Osteocyte (in vitro differentiated cells): ENCODE results near the gene GREM1. TPM values are rescaled to one million over a fixed set of nuclear protein-coding genes. Genes with fewer than 3 reads are reported as not detected.

ENCODE experiments used
- DNase-seq: peaks from one replicate; pipeline ENCODE4 v3.0.0; 2021; ENCODE audit warnings: mixed read lengths; ENCODE audit not compliant: unreplicated experiment; ENCODE audit errors: extremely low spot score
- H3K27ac Mint-ChIP-seq: one replicate; pipeline ENCODE4 v1.8.0; 2021; ENCODE audit warnings: mild to moderate bottlenecking, mixed read lengths; ENCODE audit not compliant: unreplicated experiment
- H3K27me3 Mint-ChIP-seq: one replicate; pipeline ENCODE4 v1.8.0; 2021; ENCODE audit warnings: mixed read lengths; ENCODE audit not compliant: unreplicated experiment
- H3K36me3 Mint-ChIP-seq: one replicate; pipeline ENCODE4 v1.8.0; 2021; ENCODE audit warnings: mixed read lengths; ENCODE audit not compliant: unreplicated experiment
- H3K4me1 Mint-ChIP-seq: one replicate; pipeline ENCODE4 v1.8.0; 2021; ENCODE audit warnings: mixed read lengths; ENCODE audit not compliant: unreplicated experiment
- H3K4me3 Mint-ChIP-seq: one replicate; pipeline ENCODE4 v1.8.0; 2021; ENCODE audit warnings: mild to moderate bottlenecking, moderate library complexity, mixed read lengths; ENCODE audit not compliant: unreplicated experiment
- H3K9me3 Mint-ChIP-seq: one replicate; pipeline ENCODE4 v1.8.0; 2021; ENCODE audit warnings: mixed read lengths; ENCODE audit not compliant: unreplicated experiment
- CTCF ChIP-seq: fragments of 200-600 bp; sonication (generic); IDR thresholded peaks from 2 replicates; pipeline ENCODE4 v1.5.0; 2021; ENCODE audit warnings: antibody characterized with exemption, mild to moderate bottlenecking, moderate library complexity
- total RNA-seq: library from RNA; stranded (reverse); gene quantifications from 2 replicates; pipeline ENCODE4 v1.2.1, GENCODE V29; 2021

GREM1 gene
- total RNA-seq, 1 donor from 2014 or later: 252 TPM

DNA sequence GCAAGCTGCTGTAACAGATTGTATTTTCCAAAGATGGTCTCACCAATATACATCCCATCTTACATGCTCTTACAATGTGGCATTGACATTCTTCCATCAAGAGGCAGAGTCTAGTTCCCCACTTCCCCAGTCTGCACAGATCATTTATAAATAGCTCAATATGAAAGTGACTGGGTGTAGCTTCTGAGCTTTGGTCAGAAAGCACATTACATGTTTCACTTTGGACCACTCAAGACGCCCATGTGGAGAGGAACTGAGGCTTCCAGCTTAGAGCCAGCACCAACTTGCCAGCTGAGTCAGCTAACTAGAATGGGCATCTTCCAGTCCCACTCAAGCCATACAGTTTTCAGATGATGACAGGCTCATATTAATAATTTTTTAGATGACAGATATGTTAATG is 45.5 kb downstream of the GREM1 start:
- Mint-ChIP-seq H3K27me3 (no peaks in the 10 kb centered on the region), H3K4me1 (peaks cover 4% of the 10 kb centered on the region), H3K9me3 (no peaks in the 10 kb centered on the region), H3K36me3 (peaks cover 4% of the 10 kb centered on the region), H3K27ac (no peak overlapping the region), H3K4me3 (no peak overlapping the region)
- no peak for DNase-seq
- TF ChIP-seq CTCF: no peak

DNA sequence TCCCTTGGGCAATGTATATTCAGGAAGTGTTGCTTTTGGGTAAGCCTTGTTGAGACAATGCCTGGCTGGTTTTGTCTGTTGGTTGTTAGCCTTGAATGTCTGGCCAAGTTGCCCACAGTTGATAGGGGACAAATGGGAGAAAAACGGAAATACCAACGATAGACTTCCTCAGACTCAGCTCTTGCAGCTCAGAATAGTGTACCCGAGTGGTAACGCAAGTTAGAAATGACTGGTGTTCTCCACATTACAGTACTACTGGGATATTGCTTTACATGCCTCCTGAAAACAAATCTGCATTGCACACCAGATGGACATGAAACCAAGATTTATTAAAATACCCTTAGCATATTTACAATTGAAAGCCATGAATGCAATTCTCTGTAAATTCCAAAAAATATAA is 47.4 kb downstream of the GREM1 start:
- H3K27ac Mint-ChIP-seq: no peak overlapping the region
- peaks cover 4% of the 10 kb centered on the region for H3K36me3 Mint-ChIP-seq
- no peaks in the 10 kb centered on the region for H3K27me3 Mint-ChIP-seq
- no peak for TF ChIP-seq CTCF
- no peak for DNase-seq
- no peaks in the 10 kb centered on the region for H3K9me3 Mint-ChIP-seq
- H3K4me3 Mint-ChIP-seq: no peak overlapping the region
- H3K4me1 Mint-ChIP-seq: peaks cover 4% of the 10 kb centered on the region

DNA sequence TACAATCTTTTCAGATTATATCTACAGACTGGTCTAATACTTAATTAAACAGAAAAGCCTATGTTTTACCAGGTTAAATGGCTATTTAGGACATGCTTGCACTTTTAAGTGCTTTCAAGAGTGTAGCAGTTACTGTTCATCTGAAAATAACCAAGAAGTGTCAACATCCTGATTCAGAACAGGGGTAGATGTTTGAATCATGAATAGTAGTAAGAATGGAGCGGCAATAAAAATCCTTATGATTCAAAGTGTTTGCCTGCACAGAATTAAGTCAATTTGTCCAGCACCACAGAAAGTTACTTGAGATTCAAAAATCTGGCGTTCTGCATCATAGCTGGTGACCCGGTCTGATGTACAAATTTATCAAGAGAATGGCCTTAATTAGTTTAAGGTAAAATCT is 48.3 kb downstream of the GREM1 start:
- peaks cover 8% of the 10 kb centered on the region for H3K4me1 Mint-ChIP-seq
- TF ChIP-seq CTCF: no peak
- DNase-seq: no peak
- H3K27ac Mint-ChIP-seq: no peak overlapping the region
- H3K27me3 Mint-ChIP-seq: no peaks in the 10 kb centered on the region
- H3K36me3 Mint-ChIP-seq: peaks cover 4% of the 10 kb centered on the region
- no peaks in the 10 kb centered on the region for H3K9me3 Mint-ChIP-seq
- H3K4me3 Mint-ChIP-seq: no peak overlapping the region

DNA sequence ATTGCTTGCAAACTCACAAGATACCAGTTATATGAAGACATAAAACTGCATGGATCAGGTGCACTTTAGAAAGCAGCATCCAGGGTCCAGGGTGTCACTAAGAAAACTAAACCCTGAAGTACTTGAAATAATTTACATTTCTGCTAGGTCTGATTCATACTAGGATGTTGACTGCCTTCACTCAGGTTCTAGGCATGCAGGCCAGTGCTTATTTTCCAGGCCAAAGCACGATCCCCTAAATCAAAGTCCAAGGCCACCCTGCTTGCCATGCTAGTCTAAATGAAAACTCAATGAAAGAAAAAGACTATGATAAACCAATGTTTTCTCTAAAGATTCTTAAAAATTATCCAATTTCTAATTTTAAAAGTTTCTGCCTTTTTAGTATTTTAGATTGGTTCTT is 49.4 kb downstream of the GREM1 start:
- no peaks in the 10 kb centered on the region for H3K27me3 Mint-ChIP-seq
- no peak overlapping the region for H3K4me3 Mint-ChIP-seq
- no peak for TF ChIP-seq CTCF
- no peaks in the 10 kb centered on the region for H3K9me3 Mint-ChIP-seq
- peaks cover 4% of the 10 kb centered on the region for H3K36me3 Mint-ChIP-seq
- H3K27ac Mint-ChIP-seq: no peak overlapping the region
- H3K4me1 Mint-ChIP-seq: peaks cover 8% of the 10 kb centered on the region
- no peak for DNase-seq

DNA sequence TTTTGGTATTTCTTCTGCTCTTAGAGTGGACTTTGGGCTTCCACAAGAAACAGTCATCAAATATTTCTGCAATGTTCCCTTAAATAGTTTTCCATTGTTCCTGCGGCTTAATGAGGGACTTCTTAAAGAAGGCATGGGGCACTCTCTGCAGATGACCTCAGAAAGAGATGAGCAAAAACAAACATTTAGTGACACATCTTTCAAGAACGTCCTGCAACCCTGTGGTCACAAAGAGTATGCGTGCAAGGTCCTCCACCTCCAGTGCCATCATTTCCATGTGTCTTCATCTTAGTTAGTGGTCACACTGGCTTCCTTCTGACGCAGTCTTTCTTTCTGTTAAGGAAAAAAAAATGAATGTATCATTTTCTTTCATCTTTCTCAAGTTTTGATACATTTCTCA is 56.2 kb downstream of the GREM1 start:
- peaks cover 27% of the 10 kb centered on the region for H3K4me1 Mint-ChIP-seq
- DNase-seq: no peak

More for the DNA sequence above, 56.2 kb downstream of the GREM1 start:
- Mint-ChIP-seq H3K9me3 (no peaks in the 10 kb centered on the region), H3K27me3 (no peaks in the 10 kb centered on the region), H3K36me3 (peaks cover 11% of the 10 kb centered on the region), H3K27ac (peak overlapping the region; percentile 40), H3K4me3 (no peak overlapping the region)
- TF ChIP-seq CTCF: no peak
